OCI-LY1 (cell line): ENCODE results near the gene ALDH4A1.

ENCODE experiments used
- EZH2 ChIP-seq: fragments of 200-600 bp; sonication (generic), shearing (Covaris generic); IDR thresholded peaks from 2 replicates; pipeline ENCODE4 v1.8.0; 2017; ENCODE audit warnings: borderline replicate concordance, mixed run types, mild to moderate bottlenecking, antibody characterized with exemption, low read length, moderate library complexity, mixed read lengths
- TF ChIP-seq, protein P1 (sequence below): fragments of 200-600 bp; sonication (generic), shearing (Covaris generic); IDR thresholded peaks from 2 replicates; pipeline ENCODE4 v1.5.1; 2017; ENCODE audit warnings: mild to moderate bottlenecking, antibody characterized with exemption, low read length, moderate library complexity, mixed read lengths

DNA sequence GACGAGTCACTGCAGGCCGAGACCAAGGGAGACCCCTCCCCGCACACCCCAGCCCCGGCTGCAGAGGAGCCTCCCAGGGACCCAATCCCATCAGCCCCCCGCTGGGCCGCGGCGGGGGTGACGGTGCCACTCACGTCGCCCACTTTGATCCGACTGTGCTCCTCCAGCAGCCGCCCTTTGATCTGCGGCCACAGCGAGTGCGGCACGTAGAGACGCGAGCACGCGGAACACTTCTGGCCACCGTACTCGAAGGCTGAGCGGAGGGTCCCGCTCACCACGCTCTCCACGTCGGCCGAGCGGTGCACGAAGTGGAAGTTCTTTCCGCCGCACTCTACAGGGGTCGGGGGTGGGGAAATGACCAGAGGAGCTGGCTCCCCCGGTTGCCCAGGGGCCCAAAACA lies 25.1 kb downstream of the ALDH4A1 start:
- TF ChIP-seq, protein P1, sequence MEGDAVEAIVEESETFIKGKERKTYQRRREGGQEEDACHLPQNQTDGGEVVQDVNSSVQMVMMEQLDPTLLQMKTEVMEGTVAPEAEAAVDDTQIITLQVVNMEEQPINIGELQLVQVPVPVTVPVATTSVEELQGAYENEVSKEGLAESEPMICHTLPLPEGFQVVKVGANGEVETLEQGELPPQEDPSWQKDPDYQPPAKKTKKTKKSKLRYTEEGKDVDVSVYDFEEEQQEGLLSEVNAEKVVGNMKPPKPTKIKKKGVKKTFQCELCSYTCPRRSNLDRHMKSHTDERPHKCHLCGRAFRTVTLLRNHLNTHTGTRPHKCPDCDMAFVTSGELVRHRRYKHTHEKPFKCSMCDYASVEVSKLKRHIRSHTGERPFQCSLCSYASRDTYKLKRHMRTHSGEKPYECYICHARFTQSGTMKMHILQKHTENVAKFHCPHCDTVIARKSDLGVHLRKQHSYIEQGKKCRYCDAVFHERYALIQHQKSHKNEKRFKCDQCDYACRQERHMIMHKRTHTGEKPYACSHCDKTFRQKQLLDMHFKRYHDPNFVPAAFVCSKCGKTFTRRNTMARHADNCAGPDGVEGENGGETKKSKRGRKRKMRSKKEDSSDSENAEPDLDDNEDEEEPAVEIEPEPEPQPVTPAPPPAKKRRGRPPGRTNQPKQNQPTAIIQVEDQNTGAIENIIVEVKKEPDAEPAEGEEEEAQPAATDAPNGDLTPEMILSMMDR: no peak
- TF ChIP-seq EZH2: no peak
